ENCODE measurements around the gene RBMS3.
A peak's percentile ranks its signal among the peaks of the same experiment; 100 is the strongest.
"Not testable (repeated sequence)": the region's sequence is repeated elsewhere in the genome, so short reads cannot be mapped to it uniquely, and the experiment has no call there.

RBMS3 gene

DNA sequence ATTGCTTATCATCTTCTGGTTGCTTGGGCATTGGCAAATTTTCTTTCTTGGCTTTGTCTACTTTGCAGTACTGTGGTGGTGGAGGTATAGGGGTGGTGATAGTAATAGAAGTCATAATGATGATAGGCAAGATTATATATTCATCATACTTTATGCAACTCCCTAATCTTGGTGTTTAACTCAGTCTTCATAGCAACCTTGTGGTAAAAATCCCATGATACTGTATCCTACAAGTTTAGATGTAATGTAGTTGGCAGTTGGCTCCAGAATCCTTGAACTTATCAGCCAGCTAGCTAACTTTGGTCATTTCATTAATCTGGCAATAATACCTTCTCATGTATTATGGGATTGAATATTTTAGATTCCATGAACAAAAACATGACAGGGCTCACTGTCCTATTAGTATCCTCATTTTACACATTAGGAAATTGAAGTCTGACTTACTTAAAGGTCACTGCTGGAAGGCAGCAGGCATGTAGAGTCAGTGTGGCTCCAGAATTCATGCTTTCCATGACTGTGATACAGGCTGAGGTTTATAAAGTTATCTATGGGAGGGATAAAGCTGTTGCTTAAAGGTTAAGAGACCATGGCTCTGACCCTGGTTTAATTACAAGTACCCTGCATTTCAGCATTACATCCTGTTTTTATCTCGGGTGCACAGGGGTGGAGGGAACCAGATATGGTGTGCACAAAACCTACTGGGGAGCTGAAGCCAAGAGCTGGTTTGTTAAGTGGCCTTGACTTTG is 33.3 kb downstream of the RBMS3 start:
- DNase-seq, result no peak

DNA sequence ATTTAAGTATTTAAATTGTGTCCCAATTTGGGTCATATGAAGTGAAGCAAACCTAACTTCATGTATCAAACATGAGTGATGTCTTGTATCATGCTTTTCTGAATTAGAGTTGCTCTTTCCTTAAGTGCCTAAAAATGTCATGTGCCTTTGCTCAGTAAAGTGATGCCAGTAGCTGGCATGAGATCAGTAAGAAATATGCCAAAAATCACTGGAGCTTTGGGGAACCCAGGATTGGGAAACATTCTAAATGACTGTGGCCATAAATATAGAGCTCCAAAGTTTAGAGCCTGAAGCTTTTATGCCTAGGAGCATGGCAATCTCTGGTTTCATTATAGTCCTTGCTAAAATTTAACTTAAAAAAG is 33.8 kb downstream of the RBMS3 start:
- no peak for DNase-seq

DNA sequence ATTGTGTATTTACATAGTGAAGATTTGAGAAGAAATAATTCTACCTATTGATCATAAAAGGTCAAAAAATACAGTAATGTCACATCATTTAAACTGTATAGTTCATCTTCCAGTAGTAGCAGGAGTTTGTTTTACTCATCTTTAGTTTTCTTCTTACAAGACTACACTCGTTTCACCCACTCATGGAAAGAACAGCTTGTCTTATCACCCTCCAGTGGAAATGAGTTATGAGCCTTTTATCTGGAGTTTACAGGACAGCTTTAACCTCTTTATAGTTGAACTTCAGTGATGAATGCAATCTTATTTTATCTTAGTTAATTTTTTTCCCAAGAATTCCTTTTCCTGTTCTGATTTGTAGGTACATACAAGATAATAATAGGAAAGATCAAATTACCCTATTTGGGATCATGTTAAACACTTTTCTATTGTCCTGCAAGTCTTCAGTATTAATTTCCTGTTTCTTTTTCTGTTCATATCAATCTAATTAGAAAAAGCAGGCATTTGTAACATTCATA is 36.8 kb downstream of the RBMS3 start:
- DNase-seq, result no peak

DNA sequence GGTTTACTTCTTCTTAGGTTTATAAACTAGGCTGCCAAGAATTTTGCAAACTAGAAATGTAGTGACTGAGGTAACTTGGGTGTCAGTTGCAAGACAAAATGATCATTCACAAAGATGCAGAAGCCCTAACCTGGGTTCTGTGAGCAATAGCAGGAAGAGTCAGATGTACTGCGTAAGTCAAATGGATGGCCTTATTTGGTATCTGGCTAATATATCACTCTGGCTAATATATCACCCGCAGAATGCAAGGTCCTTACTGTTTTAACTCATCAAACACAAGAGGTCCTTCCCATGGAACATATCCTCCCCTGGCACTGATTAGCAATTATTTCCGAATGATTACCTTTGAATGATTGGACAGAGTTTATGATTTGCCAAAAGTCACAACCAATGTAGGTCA is 37.4 kb downstream of the RBMS3 start:
- no peak for DNase-seq

DNA sequence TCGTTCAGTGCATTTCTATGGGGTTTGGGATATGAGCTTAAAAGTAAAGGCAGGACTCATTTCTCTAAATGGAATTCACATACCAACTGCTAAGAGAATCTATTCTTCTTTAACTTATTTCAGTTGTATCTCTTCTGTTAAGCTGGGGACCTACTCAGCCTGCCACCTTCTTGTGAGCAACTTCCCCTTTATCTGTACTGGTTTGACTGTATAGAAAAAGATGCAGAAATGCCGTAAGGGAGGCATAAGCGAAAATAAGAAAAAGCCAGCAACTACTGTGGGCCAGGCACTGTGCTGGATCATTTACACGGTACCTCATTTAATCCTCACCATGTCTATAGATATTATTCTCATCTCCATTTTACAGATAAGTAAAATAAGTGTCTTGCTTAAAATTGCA is 38.4 kb downstream of the RBMS3 start:
- DNase-seq, result no peak

DNA sequence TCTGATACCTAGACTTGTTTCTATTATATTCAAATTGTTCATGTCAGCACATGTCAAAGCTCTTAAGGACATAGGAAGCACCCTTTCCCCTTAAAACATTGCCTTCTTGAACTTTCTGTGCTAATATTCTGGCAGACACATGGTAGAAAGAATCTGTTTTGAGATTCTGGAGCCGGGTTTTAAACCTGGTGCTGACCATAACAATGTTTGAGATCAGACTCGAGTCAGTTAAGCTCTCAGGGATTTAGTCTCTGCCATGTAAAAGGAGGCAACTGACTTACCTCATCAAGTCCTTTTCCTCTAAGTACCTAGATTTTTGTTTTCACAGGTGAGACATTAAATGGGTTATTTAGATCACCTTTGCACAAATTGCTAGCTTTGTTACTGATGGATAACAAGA is 38.9 kb downstream of the RBMS3 start:
- no peak for DNase-seq

DNA sequence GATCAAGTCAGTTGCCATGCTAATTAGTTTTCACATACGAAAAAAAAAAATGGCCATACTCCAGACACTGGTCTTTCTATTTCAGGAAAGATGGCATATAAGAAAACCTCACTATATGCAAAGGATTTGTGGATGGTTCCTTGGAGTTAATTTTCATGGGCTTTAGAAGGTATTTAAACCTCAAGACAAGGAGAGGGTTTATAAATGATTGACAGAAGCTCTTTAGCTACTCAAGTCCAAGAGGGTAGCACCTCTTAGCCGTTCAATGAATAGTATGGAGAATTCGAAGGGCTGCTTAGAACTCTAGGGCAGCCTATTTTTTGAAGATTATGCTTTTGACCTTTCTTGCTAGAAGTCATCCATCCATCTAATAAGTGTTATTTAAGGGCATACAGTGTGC is 41.7 kb downstream of the RBMS3 start:
- no peak for DNase-seq

DNA sequence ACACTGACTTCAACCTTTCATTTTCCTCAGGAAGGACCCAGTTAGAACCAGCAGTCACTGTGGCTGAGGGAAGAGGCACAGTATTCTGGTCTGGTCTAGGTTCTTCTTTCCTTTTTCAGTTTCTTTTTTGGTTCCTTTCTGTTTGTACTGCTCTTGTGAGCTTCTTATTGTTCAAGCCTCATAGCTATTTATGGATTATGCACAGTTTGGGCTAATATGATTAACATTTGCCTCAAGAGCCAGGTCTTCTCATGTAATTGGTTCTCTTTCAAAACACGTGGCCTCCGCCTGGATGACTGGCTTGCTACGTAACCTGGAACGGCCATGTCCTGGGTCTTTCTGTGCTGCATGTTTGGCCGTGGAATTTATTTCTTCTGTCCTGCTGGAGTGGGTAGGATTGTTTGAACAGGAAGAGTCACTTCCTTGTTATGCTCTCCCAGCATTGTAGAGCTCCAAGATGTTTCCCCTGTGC is 43.3 kb downstream of the RBMS3 start:
- peak; percentile 4 to 16 for DNase-seq

DNA sequence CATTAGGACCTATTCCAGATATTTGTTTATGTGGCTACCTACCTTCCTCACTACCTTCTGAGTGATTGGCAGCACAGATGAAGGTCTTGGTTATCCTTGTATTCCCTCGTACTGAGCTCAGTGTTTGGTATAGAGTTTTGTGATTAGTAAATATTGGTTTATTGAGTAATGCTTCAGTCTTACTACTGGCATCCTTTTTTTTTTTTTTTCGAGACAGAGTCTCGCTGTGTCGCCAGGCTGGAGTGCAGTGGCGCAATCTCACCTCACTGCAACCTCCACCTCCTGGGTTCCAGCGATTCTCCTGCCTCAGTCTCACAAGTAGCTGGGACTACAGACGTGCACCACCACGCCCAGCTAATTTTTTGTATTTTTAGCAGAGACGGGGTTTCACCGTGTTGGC is 45.7 kb downstream of the RBMS3 start:
- not testable (repeated sequence) for DNase-seq

DNA sequence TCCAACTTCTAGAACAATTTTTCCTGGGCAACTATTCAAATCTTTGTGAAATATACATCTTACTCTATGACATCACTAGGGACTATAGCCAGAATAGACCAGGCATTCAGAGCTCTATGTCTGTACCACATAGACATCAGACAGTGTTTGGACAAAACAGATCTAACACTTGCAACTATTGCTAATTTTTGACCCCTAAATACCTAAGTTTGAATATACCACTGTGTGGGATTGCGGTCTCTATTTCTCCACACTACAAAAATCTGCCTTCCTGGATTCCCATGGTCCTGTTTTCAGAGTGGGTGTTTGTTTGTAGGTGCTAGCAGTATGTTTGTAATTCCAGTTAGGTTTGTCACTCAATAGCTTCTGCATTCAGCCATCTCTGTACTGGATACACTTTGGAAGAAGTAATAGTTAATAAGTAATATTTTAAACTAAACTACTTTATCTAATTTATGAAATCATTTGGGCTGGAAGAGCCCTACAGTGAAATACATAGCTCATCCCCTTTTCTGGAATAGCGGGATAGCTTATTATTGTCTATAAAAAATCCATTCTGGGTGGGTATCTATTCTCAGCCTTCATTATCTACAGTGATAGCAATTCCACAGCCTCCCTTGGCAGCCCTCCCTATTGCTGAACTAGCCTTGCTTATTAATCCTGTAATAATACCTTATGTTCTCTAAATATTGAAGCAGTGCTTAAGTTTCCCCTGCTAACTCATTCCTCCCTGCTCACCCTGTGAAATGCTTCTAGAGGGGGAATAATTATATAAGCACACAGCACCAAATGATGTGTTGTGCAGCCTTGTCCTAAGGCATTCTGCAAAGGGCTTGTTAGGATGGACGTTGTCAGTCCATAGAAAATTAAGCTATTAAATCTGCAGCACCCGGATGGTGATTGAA is 49.4 kb downstream of the RBMS3 start:
- DNase-seq, result no peak

DNA sequence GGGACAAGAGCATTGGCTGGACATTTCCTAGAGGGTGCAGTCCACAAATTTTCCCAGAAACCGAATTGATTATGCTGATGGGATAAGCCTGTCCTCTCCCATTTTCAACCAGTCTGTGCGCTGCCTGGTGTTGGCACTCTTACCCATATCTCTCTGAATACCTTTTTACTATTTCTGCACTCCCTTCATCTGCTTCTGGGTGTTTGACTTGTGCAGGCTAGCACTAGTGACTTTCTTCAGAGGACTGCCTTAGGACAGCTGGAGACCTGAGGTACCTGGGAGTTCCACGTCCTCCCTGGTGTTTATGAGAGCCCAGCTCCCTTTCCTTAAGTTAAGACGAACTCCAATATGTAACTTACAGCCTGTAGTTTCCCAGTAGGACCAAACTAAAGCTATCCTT is 50.2 kb downstream of the RBMS3 start:
- DNase-seq, result no peak

DNA sequence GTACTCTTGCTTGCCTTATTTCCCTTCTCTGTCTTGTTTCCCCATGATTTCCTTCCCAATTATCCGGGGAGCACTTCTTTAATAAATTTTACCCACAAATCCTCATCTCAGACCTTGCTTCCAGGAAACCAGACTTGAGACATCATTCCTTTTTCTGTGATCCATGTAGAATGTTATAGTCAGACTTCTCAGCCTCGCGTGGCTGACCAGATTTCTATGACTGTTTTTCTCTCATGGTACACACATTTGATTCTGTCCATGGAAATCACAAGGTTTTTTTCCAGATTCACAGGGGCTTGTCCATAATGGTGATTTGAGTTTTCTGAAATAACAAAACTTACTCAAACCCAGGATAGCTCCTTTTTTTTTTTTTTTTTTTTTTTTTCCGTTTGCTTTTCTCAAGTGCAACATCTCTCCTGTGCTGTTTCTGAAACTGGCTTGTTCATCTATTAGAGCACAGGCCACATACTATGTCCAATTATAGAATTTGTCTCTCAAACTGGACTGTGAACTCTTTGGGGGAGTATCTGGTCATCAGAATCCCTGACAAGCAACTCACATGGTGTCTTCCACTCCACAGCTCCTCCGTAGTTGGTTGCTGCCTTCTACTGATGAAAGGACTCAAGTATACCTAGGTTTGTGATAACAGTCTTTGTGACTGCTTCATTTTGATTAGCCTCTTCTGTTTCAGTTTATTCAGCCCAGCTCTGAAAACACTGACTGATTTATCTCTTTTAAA is 50.8 kb downstream of the RBMS3 start:
- DNase-seq, result no peak

DNA sequence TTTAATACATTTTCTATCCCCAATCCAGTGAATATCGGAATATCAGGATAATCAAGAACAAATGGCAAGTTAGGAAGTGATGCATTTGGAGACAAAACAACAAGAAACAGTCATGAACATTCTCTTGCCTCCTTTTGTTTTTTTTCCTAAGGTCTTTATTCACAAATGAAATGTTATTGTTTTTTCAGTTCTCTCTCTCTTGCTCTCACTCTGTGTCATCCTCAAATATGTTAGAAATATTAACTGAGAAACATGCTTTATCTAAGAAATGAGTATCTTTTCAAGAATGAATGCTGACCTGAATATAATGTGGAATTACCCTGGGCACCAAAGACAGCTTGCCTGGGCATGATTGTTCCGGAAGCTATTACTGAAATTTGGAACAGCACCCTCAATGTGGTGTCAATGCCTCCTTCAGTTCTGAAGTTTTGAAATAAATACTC is 51.3 kb downstream of the RBMS3 start:
- DNase-seq, result no peak

DNA sequence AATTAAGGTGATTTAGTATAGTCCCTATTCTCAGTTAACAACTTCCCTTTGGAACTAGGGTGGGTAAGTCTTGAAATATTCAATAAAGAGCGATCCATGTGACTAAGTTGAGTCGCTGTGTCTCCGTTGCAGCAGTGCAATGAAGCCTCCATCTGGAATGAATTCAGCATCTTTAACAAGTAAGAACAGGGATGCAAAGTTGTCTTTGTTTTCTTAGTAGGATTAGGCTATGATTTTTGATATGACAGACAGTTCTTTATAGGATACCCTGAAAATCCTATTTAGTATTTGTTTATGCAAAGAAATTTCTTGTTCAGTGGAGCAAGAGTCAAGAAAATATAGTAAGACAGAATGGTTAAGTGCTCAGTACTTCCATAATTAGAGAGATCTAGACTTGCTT is 52.7 kb downstream of the RBMS3 start:
- DNase-seq, result no peak

DNA sequence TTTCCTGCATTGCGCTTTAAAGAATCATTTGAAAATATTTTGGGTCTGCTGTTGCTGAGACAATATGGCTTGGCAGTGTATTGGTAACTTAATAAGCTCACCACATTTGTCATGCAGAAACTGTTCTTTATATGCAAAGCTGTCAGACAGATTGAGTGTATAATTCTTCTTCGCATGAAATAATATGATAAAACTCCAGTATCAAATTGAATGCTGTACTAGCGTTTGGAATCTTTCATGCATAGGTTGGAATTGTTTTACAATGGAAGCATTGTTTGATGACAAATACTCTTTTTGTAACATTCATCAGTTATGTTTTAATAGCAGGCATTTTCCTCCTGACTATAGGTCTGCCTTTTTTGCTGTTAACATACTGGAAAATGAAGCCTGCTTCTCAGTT is 53.8 kb downstream of the RBMS3 start:
- no peak for DNase-seq

DNA sequence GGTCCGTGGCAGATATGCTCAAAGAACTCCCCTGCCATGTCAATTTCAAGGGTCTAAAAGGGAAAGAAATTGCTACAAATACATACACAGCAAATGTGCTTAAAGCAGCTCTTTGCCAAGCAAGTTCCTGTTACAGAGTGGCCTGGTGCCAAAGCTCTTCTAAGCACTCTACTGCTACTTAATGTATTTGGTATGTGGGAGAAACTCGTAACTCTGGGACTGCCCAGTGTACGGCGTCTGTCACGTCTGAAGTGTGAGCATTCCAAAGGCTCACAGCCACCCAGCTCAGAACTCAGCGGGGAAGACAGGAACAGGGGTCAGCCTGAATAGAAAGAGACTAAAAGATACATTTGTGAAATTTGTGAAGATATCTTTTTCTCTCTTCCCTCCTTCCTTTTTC is 54.6 kb downstream of the RBMS3 start:
- DNase-seq, result no peak

DNA sequence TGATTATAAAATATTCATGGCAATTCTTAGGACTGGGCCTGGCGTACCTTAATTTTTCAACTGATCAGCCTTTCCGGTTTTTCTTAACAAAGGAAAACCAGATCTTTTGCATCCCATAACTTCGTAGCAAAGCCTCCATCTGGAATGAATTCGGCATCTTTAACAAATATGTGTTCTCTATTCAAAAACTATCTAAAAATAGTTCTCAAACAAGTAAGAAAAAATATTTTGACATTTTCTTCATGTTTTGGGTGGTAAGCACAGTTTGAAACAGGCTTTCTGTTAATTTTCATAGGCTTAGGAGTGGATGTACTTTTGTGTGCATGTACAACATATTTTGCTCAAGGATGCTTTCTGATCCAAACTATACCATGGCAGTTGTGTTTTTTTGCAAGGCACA is 55.1 kb downstream of the RBMS3 start:
- no peak for DNase-seq

DNA sequence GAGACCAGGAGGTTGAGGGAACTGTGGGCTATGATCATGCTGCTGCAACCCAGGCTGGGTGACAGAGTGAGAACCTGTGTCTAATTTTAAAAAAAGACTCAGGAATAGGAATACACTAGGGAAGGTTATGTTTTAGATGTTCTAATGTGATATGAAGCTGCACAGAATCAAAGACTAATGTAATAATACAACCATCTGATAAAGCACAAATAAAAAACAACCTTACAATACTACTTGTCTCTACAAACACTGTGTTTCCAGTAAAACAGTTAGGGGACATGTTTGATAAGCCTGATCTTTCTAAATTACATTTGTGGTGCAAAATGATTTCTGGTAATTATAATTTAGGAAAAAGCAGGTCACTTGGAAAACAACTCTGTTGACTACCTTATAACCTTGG is 56.7 kb downstream of the RBMS3 start:
- DNase-seq, result no peak

DNA sequence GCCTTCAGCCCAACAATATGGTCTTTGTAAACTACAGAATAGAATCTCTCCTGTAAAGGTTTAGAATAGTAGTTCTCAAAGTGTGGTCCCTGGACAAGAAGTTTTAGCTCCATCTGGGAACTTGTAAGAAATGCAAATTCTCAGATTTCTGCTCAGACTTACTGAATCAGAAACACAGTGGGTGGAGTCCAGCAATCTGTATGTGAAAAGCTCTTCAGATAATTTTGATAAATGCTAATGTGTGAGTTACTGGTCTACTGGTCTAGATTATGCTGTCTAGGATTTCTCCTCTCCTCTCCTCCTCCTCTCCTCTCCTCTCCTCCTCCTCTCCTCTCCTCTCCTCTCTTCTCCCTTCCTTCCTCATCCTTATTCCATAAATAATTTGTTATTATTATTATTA is 57.5 kb downstream of the RBMS3 start:
- no peak for DNase-seq

DNA sequence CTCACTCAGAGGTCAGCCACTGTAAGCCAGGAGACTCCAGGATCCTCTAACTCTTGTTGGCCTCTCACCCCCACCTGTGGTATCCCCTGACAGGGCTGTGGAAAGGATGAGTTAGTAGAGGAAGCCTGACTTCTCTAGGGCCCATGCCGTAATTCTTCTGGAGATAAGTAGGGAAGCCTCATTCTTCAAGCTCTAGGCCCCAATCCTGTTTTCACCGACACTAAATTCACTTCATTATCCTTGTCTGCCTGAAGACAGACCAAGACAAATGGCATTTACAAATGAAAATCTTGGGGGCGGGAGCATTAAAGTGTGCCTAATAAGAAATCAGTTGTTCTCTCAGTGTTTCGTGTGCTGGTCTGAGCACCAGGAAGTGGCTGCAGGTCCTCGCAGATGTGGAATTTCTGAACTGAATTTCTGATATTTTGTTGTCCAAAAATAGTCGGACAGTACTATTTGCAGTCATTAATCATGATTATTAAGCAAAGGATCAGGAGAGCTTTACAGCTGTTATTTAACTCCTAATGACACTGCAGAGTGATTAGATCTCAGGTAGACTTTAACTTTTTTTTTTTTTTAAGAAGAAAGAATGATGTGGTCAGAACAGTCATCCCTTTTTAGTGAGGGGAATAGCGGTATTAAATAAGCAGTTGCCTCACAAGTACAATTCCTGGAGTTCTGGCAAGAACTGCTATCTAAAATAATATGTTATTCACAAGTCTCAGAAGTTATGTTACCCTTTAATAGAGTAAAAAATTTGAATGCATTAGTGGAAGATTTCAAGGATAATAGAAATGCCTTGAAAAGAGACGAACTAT is 58.4 kb downstream of the RBMS3 start:
- DNase-seq, result no peak

DNA sequence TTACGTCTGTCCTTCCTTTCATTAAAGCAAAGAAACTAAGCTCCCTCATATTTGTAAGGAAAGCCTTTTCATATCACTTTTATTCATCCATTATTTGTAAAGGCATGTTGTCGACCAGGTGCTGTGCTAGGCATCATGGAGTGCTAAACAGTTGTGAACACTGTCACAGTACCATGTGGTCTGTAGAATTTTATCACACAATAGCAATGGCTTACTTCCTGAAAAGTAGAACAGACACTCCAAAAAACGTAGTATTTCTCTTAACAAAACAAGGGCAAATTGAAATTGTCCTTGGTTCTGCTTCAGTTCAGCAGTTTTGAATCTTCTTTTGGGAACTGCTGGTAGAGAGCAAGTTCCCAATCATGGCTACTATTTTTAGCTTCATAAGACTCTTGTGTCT is 63.3 kb downstream of the RBMS3 start:
- no peak for DNase-seq

DNA sequence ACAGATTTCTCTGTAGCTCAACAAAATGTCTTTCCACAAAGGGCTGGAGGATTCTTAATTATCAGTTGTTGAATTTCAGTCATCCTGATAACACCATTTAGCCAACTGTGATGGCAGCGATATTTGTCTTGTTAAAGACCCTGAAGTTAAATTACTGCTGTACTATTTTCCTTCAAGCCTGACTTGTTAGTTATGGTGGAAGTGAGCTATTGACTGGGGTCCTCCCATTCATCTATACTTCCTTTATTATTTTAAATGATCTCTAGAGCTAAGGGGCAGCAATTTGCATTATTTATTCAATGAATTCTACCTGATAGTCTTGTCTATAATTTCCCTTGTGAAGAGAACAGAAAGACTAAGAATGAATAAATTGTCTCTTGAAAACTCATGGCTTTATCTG is 64.1 kb downstream of the RBMS3 start:
- no peak for DNase-seq

Data from hippocampal formation (tissue), 2 donors.